ENCODE results near the gene MLH1.
"Not testable (repeated sequence)": the region's sequence is repeated elsewhere in the genome, so short reads cannot be mapped to it uniquely, and the experiment has no call there.

MLH1 gene

GRCh38 chr3:36957862-36958686, 35.2 kb upstream of the MLH1 start:
- TF ChIP-seq CTCF (IDR thresholded peaks at IDR 0.05; ENCODE audit: low read length) (no peak), EZH2phosphoT487 (IDR thresholded peaks at IDR 0.05; ENCODE audit: low read length) (no peak), EZH2 (optimal IDR thresholded peaks at IDR 0.05; ENCODE audit: low read depth, low read length) (no peak)
- H3K4me2 ChIP-seq (ENCODE audit: low read depth, low read length) = no peak overlapping the region
- no peak overlapping the region for H3K4me3 ChIP-seq (ENCODE audit: low read length)
- no peaks in the 10 kb centered on the region for H3K27me3 ChIP-seq (replicated peaks; ENCODE audit: insufficient read depth, low read length)
- no peaks in the 10 kb centered on the region for H3K36me3 ChIP-seq (replicated peaks; ENCODE audit: insufficient read depth, low read length)
- H3K9ac ChIP-seq (ENCODE audit: low read length) = no peak overlapping the region
- H3K9me3 ChIP-seq (replicated peaks; ENCODE audit: insufficient read depth, low read length) = no peaks in the 10 kb centered on the region
- H3K79me2 ChIP-seq (ENCODE audit: low read length) = no peaks in the 10 kb centered on the region
- H4K20me1 ChIP-seq (ENCODE audit: insufficient read depth, low read length) = no peaks in the 10 kb centered on the region
- no peaks in the 10 kb centered on the region for H3K9me2 ChIP-seq (replicated peaks; ENCODE audit: insufficient read depth, low read length)
- no peak for DNase-seq
- no peaks in the 10 kb centered on the region for H3K4me1 ChIP-seq (ENCODE audit: low read length)
- no peak overlapping the region for H2AFZ ChIP-seq (ENCODE audit: low read length)
- no peak overlapping the region for H3K27ac ChIP-seq (ENCODE audit: low read length)
- no peaks in the 10 kb centered on the region for H3F3A ChIP-seq (ENCODE audit: insufficient read depth, low read length)

- Histone ChIP-seq H3K4me2 (ENCODE audit: low read depth, low read length) (no peak overlapping the region), H3K9me3 (replicated peaks; ENCODE audit: insufficient read depth, low read length) (no peaks in the 10 kb centered on the region), H3K27me3 (replicated peaks; ENCODE audit: insufficient read depth, low read length) (no peaks in the 10 kb centered on the region), H4K20me1 (ENCODE audit: insufficient read depth, low read length) (no peaks in the 10 kb centered on the region), H3K4me3 (ENCODE audit: low read length) (no peak overlapping the region), H3K79me2 (ENCODE audit: low read length) (no peaks in the 10 kb centered on the region), H3K36me3 (replicated peaks; ENCODE audit: insufficient read depth, low read length) (no peaks in the 10 kb centered on the region), H3F3A (ENCODE audit: insufficient read depth, low read length) (no peaks in the 10 kb centered on the region), H3K9me2 (replicated peaks; ENCODE audit: insufficient read depth, low read length) (no peaks in the 10 kb centered on the region), H3K27ac (ENCODE audit: low read length) (no peak overlapping the region), H2AFZ (ENCODE audit: low read length) (no peak overlapping the region), H3K9ac (ENCODE audit: low read length) (no peak overlapping the region), H3K4me1 (ENCODE audit: low read length) (no peaks in the 10 kb centered on the region)
- DNase-seq = no peak
- no peak for TF ChIP-seq CTCF (IDR thresholded peaks at IDR 0.05; ENCODE audit: low read length)
- TF ChIP-seq EZH2phosphoT487 (IDR thresholded peaks at IDR 0.05; ENCODE audit: low read length) = no peak
- TF ChIP-seq EZH2 (optimal IDR thresholded peaks at IDR 0.05; ENCODE audit: low read depth, low read length) = no peak
Measured at GRCh38 chr3:36959821-36960220, 33.5 kb upstream of the MLH1 start.

GRCh38 chr3:36960502-36960901, 32.8 kb upstream of the MLH1 start:
- no peak for TF ChIP-seq EZH2phosphoT487 (IDR thresholded peaks at IDR 0.05; ENCODE audit: low read length)
- TF ChIP-seq CTCF (IDR thresholded peaks at IDR 0.05; ENCODE audit: low read length) = no peak
- no peak for TF ChIP-seq EZH2 (optimal IDR thresholded peaks at IDR 0.05; ENCODE audit: low read depth, low read length)

GRCh38 chr3:36963008-36963407, 30.3 kb upstream of the MLH1 start:
- not testable (repeated sequence) for H2AFZ ChIP-seq (ENCODE audit: low read length); H3F3A ChIP-seq (ENCODE audit: insufficient read depth, low read length); H3K36me3 ChIP-seq (replicated peaks; ENCODE audit: insufficient read depth, low read length); H3K27me3 ChIP-seq (replicated peaks; ENCODE audit: insufficient read depth, low read length); H3K27ac ChIP-seq (ENCODE audit: low read length); H3K79me2 ChIP-seq (ENCODE audit: low read length); H3K4me1 ChIP-seq (ENCODE audit: low read length); H3K9me3 ChIP-seq (replicated peaks; ENCODE audit: insufficient read depth, low read length); DNase-seq; H3K9ac ChIP-seq (ENCODE audit: low read length); H3K4me2 ChIP-seq (ENCODE audit: low read depth, low read length); H3K9me2 ChIP-seq (replicated peaks; ENCODE audit: insufficient read depth, low read length); H4K20me1 ChIP-seq (ENCODE audit: insufficient read depth, low read length); H3K4me3 ChIP-seq (ENCODE audit: low read length)

More at GRCh38 chr3:36960502-36960901, 32.8 kb upstream of the MLH1 start:
- no peaks in the 10 kb centered on the region for H3K4me1 ChIP-seq (ENCODE audit: low read length)
- no peak for DNase-seq
- no peaks in the 10 kb centered on the region for H3F3A ChIP-seq (ENCODE audit: insufficient read depth, low read length)
- no peaks in the 10 kb centered on the region for H3K9me2 ChIP-seq (replicated peaks; ENCODE audit: insufficient read depth, low read length)
- no peak overlapping the region for H3K9ac ChIP-seq (ENCODE audit: low read length)
- H4K20me1 ChIP-seq (ENCODE audit: insufficient read depth, low read length) = no peaks in the 10 kb centered on the region
- no peaks in the 10 kb centered on the region for H3K27me3 ChIP-seq (replicated peaks; ENCODE audit: insufficient read depth, low read length)
- no peaks in the 10 kb centered on the region for H3K9me3 ChIP-seq (replicated peaks; ENCODE audit: insufficient read depth, low read length)
- H2AFZ ChIP-seq (ENCODE audit: low read length) = no peak overlapping the region
- no peak overlapping the region for H3K4me3 ChIP-seq (ENCODE audit: low read length)
- H3K4me2 ChIP-seq (ENCODE audit: low read depth, low read length) = no peak overlapping the region
- no peak overlapping the region for H3K27ac ChIP-seq (ENCODE audit: low read length)
- H3K79me2 ChIP-seq (ENCODE audit: low read length) = no peaks in the 10 kb centered on the region
- no peaks in the 10 kb centered on the region for H3K36me3 ChIP-seq (replicated peaks; ENCODE audit: insufficient read depth, low read length)
